Esophagus squamous epithelium (tissue), 4 donors: Measurements from ENCODE around the gene ANGPTL3.

Experiments used
- CTCF ChIP-seq, 6 experiments: fragments of 450-650 bp in 4 of 6; fragments of 200-600 bp in 2 of 6; sonication (generic) in 2 of 6; IDR thresholded peaks; one replicate each; pipeline ENCODE4 v1.5.1; 2016 to 2019; ENCODE audit warnings: antibody characterized with exemption in 6 of 6, mild to moderate bottlenecking in 4 of 6, moderate library complexity in 4 of 6
- POLR2A ChIP-seq, 4 donors: fragments of 450-650 bp; IDR thresholded peaks; one replicate each; pipeline ENCODE4 v1.6.1; 2017; ENCODE audit warnings: antibody characterized with exemption in 4 of 4, mild to moderate bottlenecking in 4 of 4, moderate library complexity in 3 of 4

GRCh38 chr1:62612770-62613169 lies 15.4 kb downstream of the ANGPTL3 start:
- TF ChIP-seq POLR2A (IDR thresholded peaks at IDR 0.05) (no peak), CTCF (IDR thresholded peaks at IDR 0.05) (no peak)
